GM12872 (cell line): ENCODE data around the gene CYTH3.

Experiments used
- CTCF ChIP-seq: IDR thresholded peaks from 3 replicates; pipeline ENCODE4 v1.5.1; 2011; ENCODE audit warnings: low read depth, mild to moderate bottlenecking, low read length, moderate library complexity; ENCODE audit not compliant: insufficient read depth

CYTH3 gene

GRCh38 chr7:6272481-6273323, at the start of gene CYTH3:
TSS of gene CYTH3 (minus strand) at chr7:6272624. CDS start at chr7:6272507, 117 bp downstream.
- 0 out of 3 replicates have a peak, but pooled peaks have one; percentile 8 for TF ChIP-seq CTCF

DNA sequence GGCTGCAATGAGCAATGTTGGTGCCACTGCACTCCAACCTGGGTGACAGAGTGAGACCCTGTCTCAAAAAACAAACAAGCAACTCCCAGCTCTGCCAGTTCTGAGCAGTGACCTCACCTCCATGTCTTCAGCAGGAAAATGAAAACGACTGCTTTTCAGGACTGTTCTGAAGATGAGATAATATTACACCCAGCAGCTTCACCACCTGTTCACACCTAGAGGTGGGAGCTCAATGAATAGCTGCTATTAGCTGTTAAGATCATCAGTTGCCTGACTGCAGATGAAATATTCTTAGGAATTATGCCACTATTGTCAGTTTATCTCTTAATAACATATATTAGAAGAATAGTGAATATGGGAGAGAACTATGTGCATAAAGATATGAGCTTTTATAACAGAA, 48.4 kb upstream of the CYTH3 start:
- TF ChIP-seq CTCF = no peak

DNA sequence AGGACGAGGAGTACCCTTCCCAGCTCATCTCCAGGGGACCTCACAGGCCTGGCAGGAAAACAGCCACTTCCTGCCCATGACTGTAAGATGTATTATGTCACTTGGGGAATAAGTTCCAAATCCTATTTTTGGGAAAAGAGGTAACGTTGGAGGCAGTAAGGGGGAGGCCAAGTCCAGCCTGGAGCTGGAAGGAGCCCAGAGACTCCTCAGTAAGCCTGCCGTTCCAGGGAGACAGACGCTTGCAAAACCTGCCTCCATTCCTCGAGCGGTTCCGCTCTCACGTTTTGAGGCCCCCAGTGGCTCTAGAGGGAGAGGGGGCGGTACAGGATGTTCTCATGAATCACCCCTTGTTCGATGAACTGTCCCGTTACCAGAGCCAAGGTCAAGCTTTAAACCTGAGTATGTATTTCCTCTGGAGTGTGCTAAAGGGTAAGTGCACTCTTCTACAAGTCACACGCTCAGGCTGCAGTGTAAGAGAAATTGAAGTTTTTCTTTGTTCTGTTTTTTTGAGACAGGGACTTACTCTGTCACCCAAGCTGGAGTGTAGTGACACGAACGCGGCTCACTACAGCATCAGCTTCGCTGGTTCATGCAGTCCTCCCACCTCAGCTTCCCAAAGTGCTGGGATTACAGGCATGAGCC, 45.5 kb upstream of the CYTH3 start:
- no peak for TF ChIP-seq CTCF

- TF ChIP-seq CTCF = no peak
Observed at GRCh38 chr7:6316226-6316625, 43.8 kb upstream of the CYTH3 start.

GRCh38 chr7:6315746-6316145, 43.3 kb upstream of the CYTH3 start:
- TF ChIP-seq CTCF = no peak

GRCh38 chr7:6310271-6310993, 38.0 kb upstream of the CYTH3 start:
- TF ChIP-seq CTCF = no peak

GRCh38 chr7:6307762-6308161, 35.3 kb upstream of the CYTH3 start:
- no peak for TF ChIP-seq CTCF
